ENCODE measurements around the gene CDK2. TPM values are rescaled to one million over a fixed set of nuclear protein-coding genes. Genes with fewer than 3 reads are reported as not detected.
A peak's percentile ranks its signal among the peaks of the same experiment; 100 is the strongest.

The CDK2 gene
- total and polyA plus RNA-seq, 9 of the 15 experiments (the other 6 are each of a cell fraction or from before 2014, with no cell fraction given), result 17.4 to 213 (median 109) TPM

GRCh38 chr12:55997535-55997859 lies 30.9 kb downstream of the CDK2 start (continued):
- TF ChIP-seq, protein P1, sequence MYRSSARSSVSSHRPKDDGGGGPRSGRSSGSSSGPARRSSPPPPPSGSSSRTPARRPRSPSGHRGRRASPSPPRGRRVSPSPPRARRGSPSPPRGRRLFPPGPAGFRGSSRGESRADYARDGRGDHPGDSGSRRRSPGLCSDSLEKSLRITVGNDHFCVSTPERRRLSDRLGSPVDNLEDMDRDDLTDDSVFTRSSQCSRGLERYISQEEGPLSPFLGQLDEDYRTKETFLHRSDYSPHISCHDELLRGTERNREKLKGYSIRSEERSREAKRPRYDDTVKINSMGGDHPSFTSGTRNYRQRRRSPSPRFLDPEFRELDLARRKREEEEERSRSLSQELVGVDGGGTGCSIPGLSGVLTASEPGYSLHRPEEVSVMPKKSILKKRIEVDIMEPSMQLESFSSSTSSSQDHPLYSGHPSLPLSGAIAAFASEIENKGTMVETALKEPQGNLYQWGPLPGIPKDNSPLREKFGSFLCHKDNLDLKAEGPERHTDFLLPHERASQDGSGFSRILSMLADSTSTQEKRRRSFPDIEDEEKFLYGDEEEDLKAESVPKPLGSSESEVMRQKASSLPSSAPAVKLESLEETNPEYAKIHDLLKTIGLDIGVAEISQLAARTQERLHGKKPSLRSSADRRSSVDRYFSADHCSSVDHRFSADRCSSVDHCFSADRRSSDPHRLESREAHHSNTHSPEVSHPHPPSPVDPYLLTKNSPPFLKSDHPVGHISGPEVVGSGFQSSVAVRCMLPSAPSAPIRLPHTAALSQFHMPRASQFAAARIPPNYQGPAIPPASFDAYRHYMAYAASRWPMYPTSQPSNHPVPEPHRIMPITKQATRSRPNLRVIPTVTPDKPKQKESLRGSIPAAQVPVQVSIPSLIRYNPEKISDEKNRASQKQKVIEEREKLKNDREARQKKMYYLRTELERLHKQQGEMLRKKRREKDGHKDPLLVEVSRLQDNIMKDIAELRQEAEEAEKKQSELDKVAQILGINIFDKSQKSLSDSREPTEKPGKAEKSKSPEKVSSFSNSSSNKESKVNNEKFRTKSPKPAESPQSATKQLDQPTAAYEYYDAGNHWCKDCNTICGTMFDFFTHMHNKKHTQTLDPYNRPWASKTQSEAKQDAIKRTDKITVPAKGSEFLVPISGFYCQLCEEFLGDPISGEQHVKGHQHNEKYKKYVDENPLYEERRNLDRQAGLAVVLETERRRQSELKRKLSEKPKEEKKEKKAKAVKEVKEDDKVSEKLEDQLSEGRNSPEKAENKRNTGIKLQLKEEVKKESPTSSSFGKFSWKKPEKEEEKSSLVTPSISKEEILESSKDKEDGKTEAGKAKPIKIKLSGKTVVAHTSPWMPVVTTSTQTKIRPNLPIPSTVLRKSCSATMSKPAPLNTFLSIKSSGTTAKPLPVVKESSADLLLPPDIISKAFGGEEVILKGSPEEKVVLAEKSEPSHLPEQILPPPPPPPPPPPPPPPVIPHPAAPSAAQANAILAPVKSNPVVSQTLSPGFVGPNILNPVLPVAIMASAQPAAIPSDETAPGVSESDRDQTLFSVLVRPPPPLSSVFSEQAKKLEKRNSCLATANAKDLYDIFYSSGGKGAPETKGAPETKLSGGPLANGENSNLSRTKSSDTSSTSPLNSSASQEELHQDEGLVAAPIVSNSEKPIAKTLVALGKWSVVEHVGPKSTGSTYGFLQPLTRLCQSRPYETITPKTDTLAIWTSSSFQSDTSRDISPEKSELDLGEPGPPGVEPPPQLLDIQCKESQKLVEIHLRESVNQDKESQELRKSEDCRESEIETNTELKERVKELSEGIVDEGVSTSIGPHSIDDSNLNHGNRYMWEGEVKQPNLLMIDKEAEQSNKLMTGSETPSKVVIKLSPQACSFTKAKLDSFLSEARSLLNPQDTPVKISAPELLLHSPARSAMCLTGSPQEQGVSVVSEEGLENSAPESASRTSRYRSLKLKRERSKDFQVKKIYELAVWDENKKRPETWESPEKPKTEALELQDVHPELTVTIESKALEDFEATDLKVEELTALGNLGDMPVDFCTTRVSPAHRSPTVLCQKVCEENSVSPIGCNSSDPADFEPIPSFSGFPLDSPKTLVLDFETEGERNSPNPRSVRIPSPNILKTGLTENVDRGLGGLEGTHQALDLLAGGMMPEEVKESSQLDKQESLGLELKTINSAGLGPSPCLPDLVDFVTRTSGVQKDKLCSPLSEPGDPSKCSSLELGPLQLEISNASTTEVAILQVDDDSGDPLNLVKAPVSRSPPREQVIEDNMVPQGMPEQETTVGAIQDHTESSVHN (IDR thresholded peaks at IDR 0.05; ENCODE audit: borderline replicate concordance in 1 of 2, low read depth in 1 of 2), result no peak
- no peak for TF ChIP-seq BRF1 (IDR thresholded peaks at IDR 0.05; ENCODE audit: borderline replicate concordance, extremely low read depth, insufficient read length)
- no peak for TF ChIP-seq POLR2G (IDR thresholded peaks at IDR 0.05; ENCODE audit: low read depth, low read length)
- TF ChIP-seq SAP30 (IDR thresholded peaks at IDR 0.05; ENCODE audit: borderline replicate concordance, insufficient read depth, low read depth, low read length, poor library complexity, severe bottlenecking), result no peak
- TF ChIP-seq ZNF174 (CRISPR knock-in tag; IDR thresholded peaks at IDR 0.05), result no peak
- TF ChIP-seq ZFPM2 (CRISPR knock-in tag; IDR thresholded peaks at IDR 0.05), result 0 out of 2 replicates have a peak, but pooled peaks have one; percentile 33
- no peak for TF ChIP-seq FOS (IDR thresholded peaks at IDR 0.05; ENCODE audit: extremely low read depth, insufficient read length)
- TF ChIP-seq GABPB1 (CRISPR knock-in tag; IDR thresholded peaks at IDR 0.05), result peak; percentile 4; the same call in 1 of the 2 replicates
- no peak for TF ChIP-seq ZNF512 (tag; IDR thresholded peaks at IDR 0.05)
- TF ChIP-seq HES1 (IDR thresholded peaks at IDR 0.05; ENCODE audit: low read depth), result no peak
- TF ChIP-seq PML (IDR thresholded peaks at IDR 0.05; ENCODE audit: low read length), result no peak
- TF ChIP-seq, protein P2, sequence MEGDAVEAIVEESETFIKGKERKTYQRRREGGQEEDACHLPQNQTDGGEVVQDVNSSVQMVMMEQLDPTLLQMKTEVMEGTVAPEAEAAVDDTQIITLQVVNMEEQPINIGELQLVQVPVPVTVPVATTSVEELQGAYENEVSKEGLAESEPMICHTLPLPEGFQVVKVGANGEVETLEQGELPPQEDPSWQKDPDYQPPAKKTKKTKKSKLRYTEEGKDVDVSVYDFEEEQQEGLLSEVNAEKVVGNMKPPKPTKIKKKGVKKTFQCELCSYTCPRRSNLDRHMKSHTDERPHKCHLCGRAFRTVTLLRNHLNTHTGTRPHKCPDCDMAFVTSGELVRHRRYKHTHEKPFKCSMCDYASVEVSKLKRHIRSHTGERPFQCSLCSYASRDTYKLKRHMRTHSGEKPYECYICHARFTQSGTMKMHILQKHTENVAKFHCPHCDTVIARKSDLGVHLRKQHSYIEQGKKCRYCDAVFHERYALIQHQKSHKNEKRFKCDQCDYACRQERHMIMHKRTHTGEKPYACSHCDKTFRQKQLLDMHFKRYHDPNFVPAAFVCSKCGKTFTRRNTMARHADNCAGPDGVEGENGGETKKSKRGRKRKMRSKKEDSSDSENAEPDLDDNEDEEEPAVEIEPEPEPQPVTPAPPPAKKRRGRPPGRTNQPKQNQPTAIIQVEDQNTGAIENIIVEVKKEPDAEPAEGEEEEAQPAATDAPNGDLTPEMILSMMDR (IDR thresholded peaks at IDR 0.05 in 2 of 3, conservative IDR thresholded peaks at IDR 0.05 in 1 of 3; ENCODE audit: insufficient read depth in 2 of 3, low read depth in 1 of 3, low read length in 3 of 3), result no peak
- no peak for TF ChIP-seq BMI1 (IDR thresholded peaks at IDR 0.05; ENCODE audit: low read length)
- no peak for TF ChIP-seq ZNF75A (CRISPR knock-in tag; IDR thresholded peaks at IDR 0.05)
- no peak for TF ChIP-seq HMG20B (CRISPR knock-in tag; IDR thresholded peaks at IDR 0.05)
- TF ChIP-seq ZC3H11A (IDR thresholded peaks at IDR 0.05; ENCODE audit: low read depth, low read length), result no peak
- no peak for TF ChIP-seq MTA1 (IDR thresholded peaks at IDR 0.05; ENCODE audit: borderline replicate concordance)
